Measurements from ENCODE around the gene SULF2.
A peak's percentile ranks its signal among the peaks of the same experiment; 100 is the strongest.

SULF2 gene

GRCh38 chr20:47783828-47784598 lies 1.3 kb downstream of the SULF2 start:
- DNase-seq, result no peak

GRCh38 chr20:47782920-47783552 lies 2.2 kb downstream of the SULF2 start:
- DNase-seq, result no peak

GRCh38 chr20:47782076-47782475 lies 3.2 kb downstream of the SULF2 start:
- no peak for DNase-seq

GRCh38 chr20:47781632-47782031 lies 3.6 kb downstream of the SULF2 start:
- no peak for DNase-seq

GRCh38 chr20:47780720-47781389 lies 4.4 kb downstream of the SULF2 start:
- no peak for DNase-seq

GRCh38 chr20:47778398-47779354 lies 6.6 kb downstream of the SULF2 start:
- DNase-seq, result no peak

- DNase-seq, result no peak
Measured at GRCh38 chr20:47777220-47777619, 8.1 kb downstream of the SULF2 start.

- no peak for DNase-seq
Measured at GRCh38 chr20:47776639-47777038, 8.6 kb downstream of the SULF2 start.

- DNase-seq, result no peak
Measured at GRCh38 chr20:47775841-47776240, 9.4 kb downstream of the SULF2 start.

- no peak for DNase-seq
Measured at GRCh38 chr20:47775039-47775438, 10.2 kb downstream of the SULF2 start.

- DNase-seq, result peak; percentile 3
Measured at GRCh38 chr20:47774131-47774777, 11.0 kb downstream of the SULF2 start.

GRCh38 chr20:47773371-47773786 lies 11.9 kb downstream of the SULF2 start:
- no peak for DNase-seq

- no peak for DNase-seq
Measured at GRCh38 chr20:47770935-47771334, 14.3 kb downstream of the SULF2 start.

- DNase-seq, result no peak
Measured at GRCh38 chr20:47768016-47768824, 17.1 kb downstream of the SULF2 start.

- DNase-seq, result no peak
Measured at GRCh38 chr20:47765691-47766594, 19.3 kb downstream of the SULF2 start.

- DNase-seq, result no peak
Measured at GRCh38 chr20:47765271-47765670, 20.0 kb downstream of the SULF2 start.

- no peak for DNase-seq
Measured at GRCh38 chr20:47764154-47764733, 21.0 kb downstream of the SULF2 start.

GRCh38 chr20:47762699-47763268 lies 22.5 kb downstream of the SULF2 start:
- no peak for DNase-seq

- DNase-seq, result no peak
Measured at GRCh38 chr20:47761482-47762047, 23.7 kb downstream of the SULF2 start.

Measured in NCI-H2081 treated with DMSO at 0.1 percent for 48 hours (cell line).